KOPT-K1 (cell line): Measurements from ENCODE around the gene CEP152.

ENCODE experiments used
- H3K27ac ChIP-seq: fragments of 200-600 bp; sonication (generic); 2 replicates; pipeline ENCODE4 v1.5.1; 2016; ENCODE audit warnings: antibody characterized with exemption, mild to moderate bottlenecking, low read depth, low read length; ENCODE audit not compliant: poor library complexity, severe bottlenecking
- H3K36me3 ChIP-seq: fragments of 200-600 bp; sonication (generic); 2 replicates; pipeline ENCODE4 v1.5.1; 2017; ENCODE audit warnings: antibody characterized with exemption, mild to moderate bottlenecking, low read length, moderate library complexity; ENCODE audit not compliant: insufficient read depth
- H3K9me3 ChIP-seq: fragments of 200-600 bp; sonication (generic); 2 replicates; pipeline ENCODE4 v1.5.1; 2017; ENCODE audit warnings: antibody characterized with exemption, low read length, mild to moderate bottlenecking; ENCODE audit not compliant: insufficient read depth, poor library complexity, severe bottlenecking

Gene CEP152

GRCh38 chr15:48712546-48712945 is 98.3 kb downstream of the CEP152 start:
- Histone ChIP-seq H3K27ac (no peak overlapping the region), H3K9me3 (peaks cover 19% of the 10 kb centered on the region), H3K36me3 (peaks cover 18% of the 10 kb centered on the region)

- Histone ChIP-seq H3K9me3 (peaks cover 9% of the 10 kb centered on the region), H3K27ac (no peak overlapping the region), H3K36me3 (peaks cover 11% of the 10 kb centered on the region)
Measured at GRCh38 chr15:48710952-48711495, 99.8 kb downstream of the CEP152 start.

DNA sequence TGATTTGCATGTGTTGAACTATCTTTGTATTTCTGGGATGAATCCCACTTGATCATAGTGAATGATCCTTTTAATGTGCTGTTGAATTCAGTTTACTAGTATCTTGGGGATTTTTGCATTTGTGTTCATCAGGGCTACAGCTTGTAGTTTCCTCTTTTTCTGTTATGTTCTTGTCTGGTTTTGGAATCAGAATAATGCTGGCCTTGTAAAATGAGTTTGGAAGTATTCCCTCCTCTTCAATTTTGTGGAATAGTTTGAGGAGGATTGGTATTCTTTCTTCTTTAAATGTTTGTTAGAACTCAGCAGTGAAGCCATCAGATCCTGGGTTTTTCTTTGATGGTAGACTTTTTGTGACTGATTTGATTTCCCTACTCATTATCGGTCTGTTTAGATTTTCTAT is 102.2 kb downstream of the CEP152 start:
- Histone ChIP-seq H3K36me3 (no peaks in the 10 kb centered on the region), H3K9me3 (peaks cover 7% of the 10 kb centered on the region), H3K27ac (no peak overlapping the region)

GRCh38 chr15:48705381-48705780 is 105.5 kb downstream of the CEP152 start:
- no peaks in the 10 kb centered on the region for H3K36me3 ChIP-seq
- peaks cover 7% of the 10 kb centered on the region for H3K9me3 ChIP-seq
- H3K27ac ChIP-seq = no peak overlapping the region

GRCh38 chr15:48703544-48703943 is 107.3 kb downstream of the CEP152 start:
- H3K27ac ChIP-seq = no peak overlapping the region
- H3K36me3 ChIP-seq = no peaks in the 10 kb centered on the region

GRCh38 chr15:48702569-48703236 is 108.2 kb downstream of the CEP152 start:
- Histone ChIP-seq H3K36me3 (no peaks in the 10 kb centered on the region), H3K9me3 (peaks cover 7% of the 10 kb centered on the region), H3K27ac (no peak overlapping the region)

More at GRCh38 chr15:48703544-48703943, 107.3 kb downstream of the CEP152 start:
- peaks cover 7% of the 10 kb centered on the region for H3K9me3 ChIP-seq

DNA sequence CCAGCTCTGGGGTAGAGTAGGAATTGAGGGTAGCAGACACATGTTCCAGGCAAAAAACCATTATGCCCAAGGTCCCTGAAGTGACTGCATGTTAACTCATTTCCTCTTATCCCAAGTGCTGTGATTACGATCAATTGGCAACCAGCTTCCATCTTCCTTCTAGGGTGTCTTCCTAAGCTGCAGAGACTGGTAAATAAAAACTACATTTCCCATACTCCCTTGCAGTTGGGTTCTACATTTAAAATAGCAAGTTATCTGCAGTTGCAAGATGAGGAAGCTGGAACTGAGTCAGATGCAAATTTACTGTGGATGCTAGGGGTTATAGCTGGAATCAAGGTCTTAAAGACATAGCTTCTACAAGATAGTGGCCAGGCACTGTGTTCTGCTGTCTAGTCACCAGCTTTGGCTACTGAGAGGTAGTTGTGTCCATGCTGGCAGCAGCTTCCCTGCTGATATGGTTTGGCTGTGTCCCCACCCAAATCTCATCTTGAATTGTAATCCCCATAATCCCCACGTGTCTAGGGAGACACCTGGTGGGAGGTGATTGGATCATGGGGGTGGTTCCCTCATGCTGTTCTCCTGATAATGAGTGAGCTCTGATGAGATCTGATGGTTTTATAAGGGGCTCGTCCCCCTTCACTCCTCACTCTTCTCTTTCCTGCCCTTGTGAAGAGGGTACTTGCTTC is 114.1 kb downstream of the CEP152 start:
- Histone ChIP-seq H3K9me3 (no peaks in the 10 kb centered on the region), H3K27ac (no peak overlapping the region), H3K36me3 (no peaks in the 10 kb centered on the region)

- Histone ChIP-seq H3K36me3 (no peaks in the 10 kb centered on the region), H3K9me3 (no peaks in the 10 kb centered on the region), H3K27ac (no peak overlapping the region)
Measured at GRCh38 chr15:48695827-48696573, 114.9 kb downstream of the CEP152 start.

DNA sequence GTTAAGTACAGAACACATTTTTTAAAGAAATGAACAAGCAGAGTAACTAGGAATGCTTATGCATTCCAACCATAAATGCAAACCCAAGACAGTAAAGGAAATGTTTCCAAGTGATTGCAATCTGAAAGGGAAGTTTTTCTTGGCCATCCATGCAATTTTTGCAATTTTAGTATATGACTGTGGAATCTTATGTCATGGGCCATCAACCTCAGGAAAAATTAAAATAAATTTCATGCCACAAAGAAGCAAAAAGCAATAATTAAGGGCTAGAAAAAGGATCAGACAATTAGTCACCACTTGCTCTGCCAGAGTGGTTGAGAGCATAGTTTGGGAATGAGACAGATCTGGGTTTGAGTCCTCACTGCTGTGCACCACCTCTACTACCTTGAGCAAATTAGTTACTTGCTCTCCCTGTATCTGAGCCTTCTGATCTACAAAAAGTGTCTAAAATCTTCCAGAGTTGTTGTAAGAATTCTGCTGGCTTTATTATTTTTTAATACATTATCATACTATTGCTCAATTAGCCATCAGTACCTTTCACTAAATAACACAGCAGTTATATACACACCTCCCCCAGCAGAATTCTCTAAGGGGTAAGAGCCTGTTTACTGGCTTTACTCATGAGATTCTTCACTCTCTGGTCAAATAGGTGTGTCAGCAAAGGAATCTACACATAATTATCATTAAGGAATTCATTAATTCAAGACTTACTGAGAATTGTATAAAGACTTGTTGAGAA is 115.6 kb downstream of the CEP152 start:
- H3K27ac ChIP-seq = no peak overlapping the region
- no peaks in the 10 kb centered on the region for H3K9me3 ChIP-seq
- H3K36me3 ChIP-seq = no peaks in the 10 kb centered on the region

DNA sequence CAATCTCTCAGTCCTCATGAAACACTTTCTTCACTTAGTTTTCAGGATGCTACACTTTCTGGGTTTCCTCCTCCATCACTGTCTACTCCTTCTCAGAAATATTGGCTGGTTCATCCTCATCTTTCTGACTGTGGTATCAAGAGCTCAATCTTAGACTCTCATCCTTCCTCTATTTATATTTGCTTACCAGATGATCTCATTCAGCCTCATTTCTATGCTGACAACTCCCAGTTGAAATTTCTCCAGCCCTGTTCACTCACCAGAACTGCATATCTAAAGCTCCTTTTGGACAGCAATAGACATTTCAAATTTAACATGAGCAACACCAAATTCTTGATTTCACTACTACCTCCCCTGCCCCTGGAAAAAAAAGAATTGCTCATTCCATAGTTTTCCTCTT is 117.4 kb downstream of the CEP152 start:
- H3K27ac ChIP-seq = no peak overlapping the region
- no peaks in the 10 kb centered on the region for H3K9me3 ChIP-seq
- H3K36me3 ChIP-seq = no peaks in the 10 kb centered on the region

DNA sequence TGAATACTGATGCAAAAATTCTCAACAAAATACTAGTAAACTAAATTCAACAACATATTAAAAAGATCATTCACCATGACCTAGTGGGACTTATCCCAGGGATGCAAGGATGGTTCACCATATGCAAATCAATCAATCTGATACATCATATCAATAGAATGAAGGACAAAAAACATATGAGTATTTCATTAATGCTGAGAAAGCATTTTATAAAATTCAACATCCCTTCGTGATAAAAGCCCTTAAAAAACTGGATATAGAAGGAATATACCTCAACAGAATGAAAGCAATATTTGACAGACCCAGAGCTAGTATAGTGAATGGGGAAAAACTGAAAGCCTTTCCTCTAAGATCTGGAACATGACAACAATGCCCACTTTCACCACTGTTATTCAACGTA is 122.4 kb downstream of the CEP152 start:
- Histone ChIP-seq H3K9me3 (no peaks in the 10 kb centered on the region), H3K27ac (no peak overlapping the region), H3K36me3 (no peaks in the 10 kb centered on the region)
